ENCODE results near the gene PACS2. TPM values are rescaled to one million over a fixed set of nuclear protein-coding genes. Genes with fewer than 3 reads are reported as not detected.

The PACS2 gene
- total RNA-seq, 2 donors from 2014 or later = 117 to 121 TPM

DNA sequence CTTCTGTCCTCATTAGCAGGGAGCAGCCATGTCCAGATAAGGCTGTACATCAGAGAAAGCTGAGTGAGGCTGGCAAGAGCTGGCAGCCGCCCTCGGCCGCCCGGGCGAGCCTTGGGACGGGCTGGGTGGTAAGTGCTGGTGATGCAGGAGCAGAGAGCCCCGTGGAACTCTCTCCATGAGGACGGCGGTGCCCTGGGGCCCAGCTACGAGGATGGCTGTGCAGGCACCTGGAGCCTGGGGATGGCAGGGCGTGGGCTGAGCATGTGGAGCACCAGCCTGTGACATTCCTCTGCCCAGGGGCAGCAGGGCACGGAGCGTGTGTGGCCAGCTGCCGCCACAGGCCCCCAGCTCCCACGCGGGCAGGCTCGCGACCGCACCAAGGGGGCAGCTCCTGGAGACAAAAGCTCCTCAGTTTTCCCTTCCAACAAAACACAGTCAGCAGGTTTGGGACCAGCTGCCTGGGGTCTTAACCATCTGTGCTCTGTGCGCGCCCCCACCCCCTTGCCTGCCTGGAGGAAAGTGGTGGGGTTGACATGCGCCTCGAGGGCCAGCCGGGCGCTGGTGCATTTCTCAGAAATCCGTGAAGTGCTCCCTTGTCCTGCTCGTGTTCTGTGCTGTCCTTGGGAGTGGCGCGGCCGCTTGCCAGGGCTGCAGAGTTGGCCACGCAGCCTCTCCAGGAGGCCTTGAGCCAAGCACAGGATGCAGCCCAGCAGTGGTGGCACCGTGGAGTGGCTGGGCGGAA lies 21.4 kb downstream of the PACS2 start:
- Histone ChIP-seq H3K27me3 (ENCODE audit: control insufficient read depth, insufficient read depth, low read length, poor library complexity, severe bottlenecking) (no peaks in the 10 kb centered on the region), H3K36me3 (ENCODE audit: control insufficient read depth, insufficient read depth, low read length) (no peaks in the 10 kb centered on the region), H3K27ac (ENCODE audit: low read depth, low read length) (peak overlapping the region; percentile 32), H3K4me3 (ENCODE audit: low read length) (no peak overlapping the region), H3K9me3 (ENCODE audit: control insufficient read depth, low read length) (peaks cover 4% of the 10 kb centered on the region), H3K4me1 (ENCODE audit: control insufficient read depth, insufficient read depth, low read length) (peaks cover 3% of the 10 kb centered on the region), H3K9ac (ENCODE audit: extremely low read depth, low read length, poor library complexity, severe bottlenecking) (no peak overlapping the region)
- Mint-ChIP-seq H3K27me3 (ENCODE audit: insufficient read depth) (no peaks in the 10 kb centered on the region), H3K27ac (no peak overlapping the region), H3K36me3 (ENCODE audit: low read depth) (peaks cover 16% of the 10 kb centered on the region), H3K4me1 (no peaks in the 10 kb centered on the region), H3K9me3 (peaks cover 1% of the 10 kb centered on the region), H3K4me3 (no peak overlapping the region)
- DNase-seq = no peak
- 95 to 98% methylated on average over 14 to 33 of the region's 33 CpGs for WGBS, 2 experiments (ENCODE audit: insufficient coverage in 1 of 2, insufficient read length in 1 of 2)
- TF ChIP-seq, protein P1, sequence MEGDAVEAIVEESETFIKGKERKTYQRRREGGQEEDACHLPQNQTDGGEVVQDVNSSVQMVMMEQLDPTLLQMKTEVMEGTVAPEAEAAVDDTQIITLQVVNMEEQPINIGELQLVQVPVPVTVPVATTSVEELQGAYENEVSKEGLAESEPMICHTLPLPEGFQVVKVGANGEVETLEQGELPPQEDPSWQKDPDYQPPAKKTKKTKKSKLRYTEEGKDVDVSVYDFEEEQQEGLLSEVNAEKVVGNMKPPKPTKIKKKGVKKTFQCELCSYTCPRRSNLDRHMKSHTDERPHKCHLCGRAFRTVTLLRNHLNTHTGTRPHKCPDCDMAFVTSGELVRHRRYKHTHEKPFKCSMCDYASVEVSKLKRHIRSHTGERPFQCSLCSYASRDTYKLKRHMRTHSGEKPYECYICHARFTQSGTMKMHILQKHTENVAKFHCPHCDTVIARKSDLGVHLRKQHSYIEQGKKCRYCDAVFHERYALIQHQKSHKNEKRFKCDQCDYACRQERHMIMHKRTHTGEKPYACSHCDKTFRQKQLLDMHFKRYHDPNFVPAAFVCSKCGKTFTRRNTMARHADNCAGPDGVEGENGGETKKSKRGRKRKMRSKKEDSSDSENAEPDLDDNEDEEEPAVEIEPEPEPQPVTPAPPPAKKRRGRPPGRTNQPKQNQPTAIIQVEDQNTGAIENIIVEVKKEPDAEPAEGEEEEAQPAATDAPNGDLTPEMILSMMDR (conservative IDR thresholded peaks at IDR 0.05) = no peak

DNA sequence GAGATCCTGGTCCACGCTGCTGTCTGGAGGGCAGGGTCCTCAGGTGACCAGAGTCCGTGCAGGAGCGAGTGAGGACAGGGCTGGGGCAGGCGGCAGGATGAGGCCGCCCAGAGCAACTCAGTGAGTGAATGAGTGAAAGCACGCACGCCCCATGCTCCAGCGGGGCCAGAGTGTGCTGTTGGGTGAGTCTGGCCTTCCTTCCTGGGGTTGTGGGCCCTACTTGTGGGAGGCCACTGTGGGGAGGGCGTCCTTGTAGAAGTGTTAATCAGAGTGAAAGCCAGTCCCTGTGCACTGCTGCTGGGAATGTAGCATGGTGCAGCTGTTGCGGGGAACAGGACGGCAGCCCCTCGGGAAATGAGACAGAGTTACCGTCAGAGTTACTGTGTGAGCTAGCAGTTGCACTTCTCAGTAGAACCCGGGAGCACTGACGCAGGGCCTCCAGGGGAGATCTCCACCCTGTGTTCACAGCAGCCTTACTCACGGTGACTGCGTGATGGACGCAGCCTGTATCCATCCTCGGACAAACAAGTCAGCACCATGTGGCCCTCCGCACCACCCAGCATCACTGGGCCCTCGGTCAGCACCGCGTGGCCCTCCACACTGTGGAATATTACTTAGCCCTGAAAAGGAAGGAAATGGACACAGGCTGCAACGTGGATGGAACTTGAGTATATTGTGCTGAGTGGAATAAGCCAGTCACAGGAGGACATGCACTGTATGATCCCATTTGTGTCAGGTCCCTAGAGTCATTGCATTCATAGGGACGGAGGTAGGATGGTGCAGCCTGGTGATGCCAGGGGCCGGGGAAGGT lies 22.1 kb downstream of the PACS2 start:
- H3K9ac ChIP-seq (ENCODE audit: extremely low read depth, low read length, poor library complexity, severe bottlenecking) = no peak overlapping the region
- TF ChIP-seq, protein P1 (conservative IDR thresholded peaks at IDR 0.05) = no peak
- Mint-ChIP-seq H3K36me3 (ENCODE audit: low read depth) (peaks cover 15% of the 10 kb centered on the region), H3K4me3 (no peak overlapping the region), H3K27ac (no peak overlapping the region), H3K4me1 (no peaks in the 10 kb centered on the region), H3K27me3 (ENCODE audit: insufficient read depth) (no peaks in the 10 kb centered on the region), H3K9me3 (peaks cover 1% of the 10 kb centered on the region)
- no peak for DNase-seq
- no peaks in the 10 kb centered on the region for H3K27me3 ChIP-seq (ENCODE audit: control insufficient read depth, insufficient read depth, low read length, poor library complexity, severe bottlenecking)
- WGBS, 2 experiments (ENCODE audit: insufficient coverage in 1 of 2, insufficient read length in 1 of 2) = 95 to 97% methylated on average over 20 to 26 of the region's 26 CpGs
- no peaks in the 10 kb centered on the region for H3K36me3 ChIP-seq (ENCODE audit: control insufficient read depth, insufficient read depth, low read length)
- no peaks in the 10 kb centered on the region for H3K9me3 ChIP-seq (ENCODE audit: control insufficient read depth, low read length)
- H3K4me3 ChIP-seq (ENCODE audit: low read length) = no peak overlapping the region
- H3K27ac ChIP-seq (ENCODE audit: low read depth, low read length) = peak overlapping the region; percentile 32
- H3K4me1 ChIP-seq (ENCODE audit: control insufficient read depth, insufficient read depth, low read length) = peaks cover 3% of the 10 kb centered on the region

DNA sequence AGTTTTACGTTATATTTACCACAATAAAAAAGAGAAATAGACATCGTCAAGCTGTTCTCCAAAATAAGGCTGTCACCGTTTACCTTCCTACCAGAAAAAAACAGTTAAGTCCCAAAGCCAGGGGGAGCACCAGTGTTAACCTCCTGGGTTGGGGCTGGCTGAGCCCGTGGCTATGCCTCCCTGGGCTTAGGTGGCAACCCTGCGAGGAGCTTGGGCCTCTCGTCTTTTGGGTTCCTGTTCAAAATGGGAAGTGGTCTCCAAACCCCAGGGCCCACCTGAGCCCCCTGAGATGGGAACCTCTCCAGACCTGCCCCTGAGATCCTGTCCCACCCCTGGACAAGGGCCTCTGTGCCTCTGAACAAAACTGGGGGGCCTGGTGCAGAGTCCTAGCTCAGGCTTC lies 22.9 kb downstream of the PACS2 start:
- 94 to 100% methylated on average over 3 to 6 of the region's 6 CpGs for WGBS, 2 experiments (ENCODE audit: insufficient coverage in 1 of 2, insufficient read length in 1 of 2)
- Mint-ChIP-seq H3K4me1 (no peaks in the 10 kb centered on the region), H3K36me3 (ENCODE audit: low read depth) (peaks cover 12% of the 10 kb centered on the region), H3K4me3 (no peak overlapping the region), H3K27ac (no peak overlapping the region), H3K9me3 (no peaks in the 10 kb centered on the region), H3K27me3 (ENCODE audit: insufficient read depth) (no peaks in the 10 kb centered on the region)
- Histone ChIP-seq H3K9ac (ENCODE audit: extremely low read depth, low read length, poor library complexity, severe bottlenecking) (no peak overlapping the region), H3K4me1 (ENCODE audit: control insufficient read depth, insufficient read depth, low read length) (no peaks in the 10 kb centered on the region), H3K27me3 (ENCODE audit: control insufficient read depth, insufficient read depth, low read length, poor library complexity, severe bottlenecking) (no peaks in the 10 kb centered on the region), H3K27ac (ENCODE audit: low read depth, low read length) (no peak overlapping the region), H3K36me3 (ENCODE audit: control insufficient read depth, insufficient read depth, low read length) (no peaks in the 10 kb centered on the region), H3K9me3 (ENCODE audit: control insufficient read depth, low read length) (no peaks in the 10 kb centered on the region), H3K4me3 (ENCODE audit: low read length) (no peak overlapping the region)
- TF ChIP-seq, protein P1 (conservative IDR thresholded peaks at IDR 0.05) = no peak
- no peak for DNase-seq
